CD14-positive monocyte (primary cell): ENCODE data around the gene INSIG2. TPM values are rescaled to one million over a fixed set of nuclear protein-coding genes. Genes with fewer than 3 reads are reported as not detected.

Source experiments
- DNase-seq, 3 donors: peaks; one replicate each; pipeline ENCODE4 v3.0.0-alpha.2; 2011 to 2022
- H2AFZ ChIP-seq: 2 replicates; pipeline ENCODE4 v1.6.0; 2012; ENCODE audit warnings: mild to moderate bottlenecking, low read depth, low read length, inconsistent platforms; ENCODE audit not compliant: insufficient read depth, poor library complexity, severe bottlenecking
- H3K27ac ChIP-seq, 2 donors: 1 replicate in 1 of 2; 2 replicates in 1 of 2; pipeline ENCODE4 v1.5.1; 2012 to 2013; ENCODE audit warnings: low read length in 2 of 2, control low read depth in 1 of 2, inconsistent platforms in 1 of 2, low read depth in 1 of 2, mild to moderate bottlenecking in 1 of 2
- H3K27me3 ChIP-seq, 2 donors: one replicate each; pipeline versions ENCODE4 v1.6.0 to v1.6.1; 2011 to 2013; ENCODE audit warnings: low read length in 2 of 2; ENCODE audit not compliant: control insufficient read depth in 2 of 2, insufficient read depth in 2 of 2
- H3K36me3 ChIP-seq, 2 donors: replicated peaks in 1 of 2; 1 replicate in 1 of 2; 2 replicates in 1 of 2; pipeline versions ENCODE4 v1.5.1 to v1.6.1; 2012 to 2013; ENCODE audit warnings: low read length in 2 of 2, control low read depth in 1 of 2, inconsistent platforms in 1 of 2, mild to moderate bottlenecking in 1 of 2; ENCODE audit not compliant: insufficient read depth in 2 of 2, control insufficient read depth in 1 of 2
- H3K4me1 ChIP-seq, 2 donors: 1 replicate in 1 of 2; 2 replicates in 1 of 2; pipeline versions ENCODE4 v1.5.1 to v1.6.1; 2012 to 2013; ENCODE audit warnings: low read length in 2 of 2, control low read depth in 1 of 2, inconsistent platforms in 1 of 2, mild to moderate bottlenecking in 1 of 2, moderate library complexity in 1 of 2; ENCODE audit not compliant: insufficient read depth in 2 of 2, control insufficient read depth in 1 of 2
- H3K4me2 ChIP-seq: replicated peaks from 2 replicates; pipeline ENCODE3; 2012; ENCODE audit warnings: low read length, moderate library complexity, mild to moderate bottlenecking; ENCODE audit not compliant: poor library complexity, severe bottlenecking; ENCODE audit errors: extremely low read depth
- H3K4me3 ChIP-seq, 3 experiments: fragments of 200-600 bp in 1 of 3; sonication (generic) in 1 of 3; replicated peaks in 1 of 3; 1 replicate in 2 of 3; 2 replicates in 1 of 3; pipeline ENCODE4 v1.5.1; 2011 to 2013; ENCODE audit warnings: low read length in 3 of 3, mild to moderate bottlenecking in 3 of 3, control low read depth in 2 of 3, low read depth in 2 of 3, inconsistent platforms in 1 of 3, moderate library complexity in 1 of 3
- H3K79me2 ChIP-seq: 2 replicates; pipeline ENCODE4 v1.6.0; 2012; ENCODE audit warnings: mild to moderate bottlenecking, control low read depth, inconsistent platforms, low read length, moderate library complexity; ENCODE audit not compliant: insufficient read depth
- H3K9ac ChIP-seq: 2 replicates; pipeline ENCODE4 v1.6.0; 2017; ENCODE audit warnings: low read length, mild to moderate bottlenecking; ENCODE audit not compliant: insufficient read depth, poor library complexity, severe bottlenecking
- H3K9me3 ChIP-seq, 2 donors: replicated peaks in 1 of 2; 1 replicate in 1 of 2; 2 replicates in 1 of 2; pipeline versions ENCODE4 v1.5.1 to v1.6.1; 2012 to 2013; ENCODE audit warnings: low read length in 2 of 2, control low read depth in 1 of 2; ENCODE audit not compliant: control insufficient read depth in 1 of 2, insufficient read depth in 1 of 2
- H4K20me1 ChIP-seq: 2 replicates; pipeline ENCODE4 v1.6.0; 2012; ENCODE audit warnings: mild to moderate bottlenecking, low read length, control low read depth, moderate library complexity; ENCODE audit not compliant: insufficient read depth
- H3K27ac Mint-ChIP-seq, 7 donors: one replicate each; pipeline ENCODE4 v1.8.0; 2020; ENCODE audit warnings: mild to moderate bottlenecking in 7 of 7, mixed read lengths in 7 of 7, moderate library complexity in 6 of 7, inconsistent platforms in 2 of 7
- H3K27me3 Mint-ChIP-seq, 3 donors: one replicate each; pipeline ENCODE4 v1.8.0; 2021 to 2022; ENCODE audit warnings: low read depth in 3 of 3, mild to moderate bottlenecking in 3 of 3, mixed read lengths in 3 of 3, moderate library complexity in 3 of 3, inconsistent platforms in 1 of 3
- H3K36me3 Mint-ChIP-seq, 2 donors: one replicate each; pipeline ENCODE4 v1.8.0; 2020; ENCODE audit warnings: mixed read lengths in 2 of 2, inconsistent platforms in 1 of 2, mild to moderate bottlenecking in 1 of 2
- H3K4me1 Mint-ChIP-seq: one replicate; pipeline ENCODE4 v1.8.0; 2020; ENCODE audit warnings: mild to moderate bottlenecking, mixed read lengths
- H3K4me3 Mint-ChIP-seq, 2 donors: one replicate each; pipeline ENCODE4 v1.8.0; 2020; ENCODE audit warnings: mild to moderate bottlenecking in 2 of 2, mixed read lengths in 2 of 2, moderate library complexity in 1 of 2
- H3K9me3 Mint-ChIP-seq, 7 donors: one replicate each; pipeline ENCODE4 v1.8.0; 2020 to 2022; ENCODE audit warnings: mixed read lengths in 7 of 7, mild to moderate bottlenecking in 6 of 7, moderate library complexity in 6 of 7, inconsistent platforms in 2 of 7
- CTCF ChIP-seq: fragments of 200-600 bp; IDR thresholded peaks from one replicate; pipeline ENCODE4 v1.8.0; 2022; ENCODE audit warnings: antibody characterized with exemption, mild to moderate bottlenecking
- WGBS: methylation state at CpG from one replicate; pipeline ENCODE4 v1.1.5; 2013; ENCODE audit warnings: missing lambda C conversion rate; ENCODE audit not compliant: insufficient coverage; 5-methylcytosine and 5-hydroxymethylcytosine counted together
- intact Hi-C, 2 donors: fragments of 100-400 bp; cut with micrococcal nuclease; formaldehyde crosslinking; loops; one replicate each; pipeline versions ENCODE4 v1.15.0 to v1.15.1; 2023
- polyA plus RNA-seq, 3 donors: library from polyadenylated mRNA; depleted of rRNA in 1 of 3; unstranded in 2 of 3; stranded (reverse) in 1 of 3; fragments of 300-500 nt in 2 of 3; fragments of >200 nt in 1 of 3; fragmentation: Illumina TruSeq in 2 of 3; gene quantifications; 1 replicate in 2 of 3; 2 replicates in 1 of 3; pipeline ENCODE4 v1.2.3, GENCODE V29; 2012 to 2021

Gene INSIG2
- polyA plus RNA-seq, 3 donors: 13.6 to 17.2 (median 14.8) TPM

- H3K27ac Mint-ChIP-seq: peak overlapping the region in 3 of 7 donors; percentile 59 to 87 (median 84)
Observed at GRCh38 chr2:118105497-118105896, 17.2 kb downstream of the INSIG2 start.

GRCh38 chr2:118106926-118107325, 18.7 kb downstream of the INSIG2 start:
- no peak overlapping the region for H3K4me3 Mint-ChIP-seq
- no peak for TF ChIP-seq CTCF
- no peak overlapping the region for H2AFZ ChIP-seq
- H3K4me1 ChIP-seq: peaks cover 26 to 28% of the 10 kb centered on the region in 2 donors
- H3K9ac ChIP-seq: no peak overlapping the region
- WGBS: 20% methylated on average over 1 of the region's 3 CpGs
- no peak overlapping the region for H3K27ac Mint-ChIP-seq
- H3K9me3 ChIP-seq: no peaks in the 10 kb centered on the region
- H3K36me3 Mint-ChIP-seq: peaks cover 44 to 61% of the 10 kb centered on the region in 2 donors
- H3K4me1 Mint-ChIP-seq: peaks cover 25% of the 10 kb centered on the region
- DNase-seq: no peak
- H3K27ac ChIP-seq: no peak overlapping the region
- intact Hi-C loops: no loop called here
- peaks cover 39 to 64% of the 10 kb centered on the region in 2 donors for H3K36me3 ChIP-seq
- no peak overlapping the region for H3K4me2 ChIP-seq
- H3K9me3 Mint-ChIP-seq: no peaks in the 10 kb centered on the region
- H4K20me1 ChIP-seq: no peaks in the 10 kb centered on the region
- H3K27me3 Mint-ChIP-seq: no peaks in the 10 kb centered on the region
- no peak overlapping the region for H3K4me3 ChIP-seq
- peaks cover 6% of the 10 kb centered on the region for H3K79me2 ChIP-seq
- no peaks in the 10 kb centered on the region for H3K27me3 ChIP-seq

More at GRCh38 chr2:118105497-118105896, 17.2 kb downstream of the INSIG2 start:
- Histone ChIP-seq H3K9ac (no peak overlapping the region), H2AFZ (no peak overlapping the region), H3K4me1 (peaks cover 26 to 28% of the 10 kb centered on the region in 2 donors), H4K20me1 (no peaks in the 10 kb centered on the region), H3K27me3 (no peaks in the 10 kb centered on the region), H3K4me3 (no peak overlapping the region), H3K79me2 (peaks cover 20% of the 10 kb centered on the region), H3K27ac (no peak overlapping the region), H3K4me2 (no peak overlapping the region), H3K9me3 (no peaks in the 10 kb centered on the region), H3K36me3 (peaks cover 41 to 63% of the 10 kb centered on the region in 2 donors)
- Mint-ChIP-seq H3K4me1 (peaks cover 28% of the 10 kb centered on the region), H3K27me3 (no peaks in the 10 kb centered on the region), H3K4me3 (no peak overlapping the region), H3K9me3 (no peaks in the 10 kb centered on the region), H3K36me3 (peaks cover 44 to 63% of the 10 kb centered on the region in 2 donors)
- intact Hi-C loops: no loop called here
- DNase-seq: no peak
- TF ChIP-seq CTCF: no peak
- WGBS: 0% methylated on average over 1 of the region's 4 CpGs
